Stimulated activated naive CD4-positive, alpha-beta T cell (primary cell): ENCODE measurements around the gene WFDC5.

ENCODE experiments used
- DNase-seq, 6 experiments: peaks; one replicate each; lab custom pipeline; 2025; lab: John Stamatoyannopoulos, UW

The WFDC5 gene

DNA sequence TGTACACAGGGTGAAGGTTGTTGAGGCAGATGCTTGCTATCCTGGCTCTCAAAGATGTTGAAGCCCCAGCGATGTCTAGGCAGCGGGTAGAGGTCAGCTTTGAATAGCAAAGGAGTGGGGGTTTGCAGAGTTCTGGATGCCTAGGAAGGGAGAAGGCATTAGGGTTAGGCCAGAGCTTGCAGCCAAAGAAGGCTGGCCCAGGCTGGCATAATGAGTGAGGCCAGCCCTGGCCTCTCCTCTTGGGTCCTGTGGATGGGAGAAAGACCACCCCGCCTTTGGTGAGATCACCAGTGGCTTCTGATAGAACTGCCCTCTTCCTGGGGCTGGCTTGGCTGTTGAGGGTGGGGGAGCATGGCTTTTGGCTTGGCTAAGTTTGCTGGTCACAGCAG, 406 bp upstream of the WFDC5 start:
- no peak for DNase-seq

DNA sequence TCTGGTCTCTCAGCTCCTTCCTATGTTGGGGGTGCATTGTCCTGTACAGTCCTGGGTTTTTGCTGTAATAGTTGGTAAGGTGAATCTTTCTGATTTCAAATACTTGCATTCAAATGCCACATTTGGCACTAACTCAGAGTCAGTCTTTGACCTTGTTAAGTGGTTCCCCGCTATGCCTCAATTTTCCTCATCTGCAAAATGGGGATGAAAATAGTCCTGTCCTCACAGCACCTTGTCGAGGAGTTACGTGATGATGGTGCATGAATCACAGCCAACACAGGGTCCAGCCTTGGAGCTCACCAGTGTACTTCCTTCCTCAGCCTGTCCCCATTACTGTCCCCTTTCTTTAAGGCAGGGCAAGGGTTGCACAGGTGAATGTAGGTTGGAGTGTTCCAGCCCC, 1.1 kb downstream of the WFDC5 start:
- DNase-seq = no peak

DNA sequence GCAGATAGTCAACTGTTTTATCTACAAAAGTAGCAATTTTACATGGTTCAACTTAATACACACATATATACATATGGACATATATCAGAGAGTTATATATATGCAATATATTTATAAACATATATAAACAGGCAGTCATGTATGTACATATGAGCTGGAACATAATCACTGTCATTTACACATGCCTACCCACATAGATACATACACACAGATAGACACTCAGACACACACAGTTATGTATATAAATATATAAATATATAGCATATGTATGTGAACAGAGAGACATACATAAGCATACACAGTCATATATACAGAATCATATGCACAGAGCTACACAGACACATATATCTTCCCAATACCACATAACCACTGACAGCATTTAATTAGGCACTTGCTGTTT, 2.2 kb downstream of the WFDC5 start:
- no peak for DNase-seq

DNA sequence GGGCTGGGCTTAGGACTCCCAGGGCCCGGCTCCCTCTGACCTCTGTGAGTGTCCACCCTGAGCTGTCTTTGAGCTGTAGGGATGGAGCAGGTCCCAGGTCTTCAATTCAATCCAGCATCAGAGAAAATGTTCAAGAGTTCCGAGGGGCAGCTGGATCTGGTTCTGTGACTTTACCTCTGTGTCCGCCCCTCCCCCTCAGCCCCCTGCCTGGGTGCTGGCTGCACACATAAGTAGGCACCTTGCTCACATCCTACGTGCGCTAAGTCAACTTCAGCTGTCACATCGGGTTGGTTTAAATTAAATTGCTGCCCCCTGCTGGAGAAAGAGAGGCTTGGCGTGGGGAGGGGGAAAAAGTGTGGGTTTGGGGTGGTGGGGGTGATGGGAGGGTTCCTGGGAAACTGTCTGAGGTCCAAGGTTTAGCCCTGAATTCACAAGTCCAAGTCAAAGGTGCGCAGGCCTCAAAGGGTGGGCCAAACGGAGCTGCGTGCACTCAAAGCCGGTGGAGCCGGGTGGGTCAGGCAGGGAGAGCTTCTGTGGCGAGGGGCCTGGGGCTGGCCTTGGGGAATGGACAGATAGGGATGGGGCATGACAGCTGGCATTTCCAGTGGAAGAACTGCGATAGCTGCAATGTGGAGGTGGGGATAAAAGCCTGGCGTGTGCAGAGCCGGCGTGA, 3.0 kb downstream of the WFDC5 start:
- peak in 1 of 6 experiments; percentile 12 for DNase-seq

DNA sequence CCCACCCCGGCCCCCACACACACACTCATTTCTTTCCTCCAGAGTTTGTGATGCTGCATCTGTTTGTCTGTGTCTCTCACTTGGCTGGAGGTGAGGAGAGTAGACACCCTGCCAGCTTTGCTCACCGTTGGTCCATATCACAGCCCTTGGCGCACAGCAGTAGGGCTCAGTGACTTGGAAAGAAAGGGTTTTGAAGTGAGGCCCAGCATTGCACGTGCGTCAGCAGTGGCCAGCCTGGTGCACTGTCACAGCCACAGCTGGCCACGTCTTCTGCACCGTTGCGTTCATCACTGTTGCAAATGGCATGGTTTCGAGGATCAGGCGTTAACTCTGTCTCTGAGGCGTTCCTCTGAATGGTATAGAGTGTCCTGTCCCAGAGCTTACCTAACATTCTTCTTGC, 3.7 kb downstream of the WFDC5 start:
- DNase-seq = no peak

DNA sequence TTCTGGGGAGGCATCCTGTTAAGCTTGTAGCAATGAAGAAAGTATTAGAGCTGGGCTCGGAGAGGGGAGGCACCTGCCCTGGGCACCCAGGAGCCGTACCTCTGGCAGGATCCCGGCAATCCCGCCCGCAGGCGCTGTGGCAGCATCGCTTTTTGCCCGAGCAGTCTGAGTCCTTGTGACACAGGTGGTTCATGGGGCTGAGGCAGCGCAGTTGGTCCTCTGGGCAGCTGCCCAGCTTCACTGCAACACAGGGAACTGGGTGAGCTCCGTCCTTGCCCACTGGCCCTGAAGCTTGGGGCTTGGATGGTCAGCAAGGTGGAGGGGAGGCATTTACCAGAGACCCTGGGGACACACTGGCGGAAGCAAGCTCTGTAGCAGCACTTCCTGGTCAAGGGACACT, 4.7 kb downstream of the WFDC5 start:
- no peak for DNase-seq

DNA sequence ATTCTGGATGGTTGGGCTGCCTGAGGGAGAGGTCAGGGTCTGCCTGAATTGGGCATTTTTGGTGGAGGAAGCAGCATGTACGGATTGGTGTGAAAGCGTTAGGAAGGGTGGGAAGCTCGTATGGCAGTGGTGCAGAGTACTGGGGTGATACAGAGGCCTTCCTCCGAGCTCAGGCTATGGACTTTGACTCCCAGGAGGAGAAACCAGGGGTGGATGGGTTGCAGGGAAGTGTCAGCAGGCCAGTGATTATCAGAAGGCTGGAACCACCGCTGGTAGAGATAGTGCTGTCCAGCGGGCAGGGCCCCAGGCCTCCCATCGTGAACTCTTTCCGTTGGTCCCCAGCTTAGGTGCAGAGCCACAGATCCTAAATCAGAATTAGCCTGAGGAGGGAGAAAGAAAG, 5.3 kb downstream of the WFDC5 start:
- no peak for DNase-seq

DNA sequence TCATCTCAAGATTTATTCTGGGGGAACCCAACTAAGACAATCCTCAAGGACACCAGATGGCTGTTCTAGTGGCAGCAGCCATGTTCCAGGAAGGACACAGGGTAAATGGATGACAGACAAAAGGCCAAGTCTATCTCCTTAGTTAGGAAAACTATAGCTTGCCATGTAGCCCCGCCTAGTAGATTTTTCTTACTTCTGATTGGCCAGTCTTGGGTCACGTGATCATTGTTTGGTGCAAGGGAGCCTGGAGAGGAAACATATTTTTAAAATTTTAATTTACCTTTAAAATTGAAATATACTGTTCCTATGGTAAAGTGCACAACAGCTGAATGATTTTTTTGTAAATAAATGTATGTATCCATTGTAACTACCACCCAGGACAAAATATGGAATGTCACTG, 9.7 kb downstream of the WFDC5 start:
- DNase-seq = no peak

DNA sequence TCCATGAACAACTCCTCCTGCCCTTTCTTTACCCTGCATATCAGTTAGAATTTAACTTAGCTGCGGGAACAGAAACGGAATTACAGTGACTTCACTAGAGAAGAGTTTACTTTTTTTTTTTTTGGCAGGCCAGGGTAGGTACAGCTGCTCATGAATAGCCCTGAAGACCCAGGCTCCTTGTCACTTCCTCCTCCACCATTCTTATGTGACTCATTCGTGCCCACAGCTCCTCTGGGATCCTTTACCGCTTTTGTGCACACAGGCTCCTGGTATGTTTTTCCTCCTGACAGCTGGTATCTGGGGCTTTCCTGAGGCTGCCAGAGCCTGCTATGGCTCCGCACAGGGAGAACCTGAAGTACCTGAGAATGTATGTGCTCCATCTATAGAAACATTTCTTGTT, 10.2 kb downstream of the WFDC5 start:
- DNase-seq = no peak

DNA sequence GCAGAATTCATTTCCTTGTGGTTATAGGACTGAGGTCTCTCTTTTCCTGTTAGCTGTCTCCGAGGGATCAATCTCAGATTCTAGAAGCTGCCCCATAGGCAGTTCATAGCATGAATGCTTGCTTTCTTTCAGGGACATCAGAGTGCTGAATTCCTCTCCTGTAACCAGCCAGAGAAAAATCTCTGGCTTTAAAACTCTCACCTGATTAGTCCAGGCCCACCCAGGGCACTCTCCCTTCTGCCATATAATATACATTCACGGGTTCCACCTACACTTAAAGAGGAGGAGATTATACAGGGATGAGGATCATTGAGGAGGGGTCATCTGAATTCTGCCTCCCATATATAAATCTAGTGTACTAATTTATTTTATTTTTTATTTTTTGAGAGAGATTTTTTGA, 11.9 kb downstream of the WFDC5 start:
- DNase-seq = no peak

DNA sequence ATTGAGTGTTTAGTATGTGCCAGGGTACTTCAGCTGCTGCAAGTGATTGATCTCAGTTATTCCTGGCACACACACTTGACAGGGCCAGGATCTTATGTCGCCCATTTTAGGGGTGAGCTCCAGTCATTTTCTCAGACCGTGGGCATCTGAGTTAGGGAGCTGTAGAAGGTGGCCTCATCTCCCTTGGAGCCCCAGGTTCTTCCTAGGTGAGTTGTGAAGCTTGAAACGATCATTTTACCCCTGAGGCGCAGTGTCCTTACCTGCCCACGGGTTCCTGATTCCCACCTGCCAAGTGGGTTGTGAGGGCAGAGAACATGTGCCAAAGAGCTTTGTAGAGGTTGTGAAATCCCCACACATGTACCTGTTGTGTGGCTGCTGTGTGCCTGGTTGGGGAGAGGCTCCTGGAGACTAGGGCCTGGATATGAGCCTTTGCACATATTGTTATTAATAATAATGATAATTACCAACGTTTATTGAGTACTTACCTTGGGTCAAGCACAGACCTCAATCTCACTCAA, 13.6 kb downstream of the WFDC5 start:
- DNase-seq = no peak

DNA sequence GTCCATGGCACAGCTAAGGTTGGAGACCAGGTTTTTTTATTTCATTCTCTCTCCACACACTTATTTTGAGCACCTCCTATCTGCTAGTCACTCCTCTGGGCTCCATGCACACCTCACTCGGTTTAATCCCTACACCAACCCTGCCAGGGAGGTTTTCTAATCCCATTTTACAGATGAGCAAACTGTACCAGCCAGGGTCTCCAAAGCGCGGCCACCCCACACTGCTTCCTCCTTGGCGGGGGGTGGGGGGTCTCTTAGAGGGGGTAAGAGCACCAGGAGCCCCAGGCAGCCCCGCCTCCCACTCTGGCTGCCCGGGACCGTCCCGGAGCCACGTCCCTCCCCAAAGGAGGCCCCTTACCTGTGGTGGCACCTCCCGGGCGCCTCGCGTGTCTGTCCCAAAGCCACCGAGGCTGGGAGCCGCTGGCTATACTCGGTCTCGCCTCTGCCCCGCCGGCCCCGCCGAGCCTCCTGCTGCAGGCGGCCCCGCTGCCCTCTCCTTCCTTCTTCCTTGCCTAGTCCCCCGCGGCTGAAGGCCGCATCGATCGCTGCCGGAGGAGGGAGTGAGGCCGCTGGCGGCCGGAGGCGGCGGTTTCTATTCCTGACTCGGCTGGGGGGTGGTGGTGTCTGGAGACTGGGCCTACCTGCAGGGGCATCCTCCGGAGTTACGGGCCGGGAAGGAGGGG, 14.3 kb downstream of the WFDC5 start, which contains the start of gene KCNS1:
Gene KCNS1 (minus strand): TSS at position 565 of the 683 bp plus-strand sequence. CDS start 1,891 bp downstream, outside the sequence.
- no peak for DNase-seq

DNA sequence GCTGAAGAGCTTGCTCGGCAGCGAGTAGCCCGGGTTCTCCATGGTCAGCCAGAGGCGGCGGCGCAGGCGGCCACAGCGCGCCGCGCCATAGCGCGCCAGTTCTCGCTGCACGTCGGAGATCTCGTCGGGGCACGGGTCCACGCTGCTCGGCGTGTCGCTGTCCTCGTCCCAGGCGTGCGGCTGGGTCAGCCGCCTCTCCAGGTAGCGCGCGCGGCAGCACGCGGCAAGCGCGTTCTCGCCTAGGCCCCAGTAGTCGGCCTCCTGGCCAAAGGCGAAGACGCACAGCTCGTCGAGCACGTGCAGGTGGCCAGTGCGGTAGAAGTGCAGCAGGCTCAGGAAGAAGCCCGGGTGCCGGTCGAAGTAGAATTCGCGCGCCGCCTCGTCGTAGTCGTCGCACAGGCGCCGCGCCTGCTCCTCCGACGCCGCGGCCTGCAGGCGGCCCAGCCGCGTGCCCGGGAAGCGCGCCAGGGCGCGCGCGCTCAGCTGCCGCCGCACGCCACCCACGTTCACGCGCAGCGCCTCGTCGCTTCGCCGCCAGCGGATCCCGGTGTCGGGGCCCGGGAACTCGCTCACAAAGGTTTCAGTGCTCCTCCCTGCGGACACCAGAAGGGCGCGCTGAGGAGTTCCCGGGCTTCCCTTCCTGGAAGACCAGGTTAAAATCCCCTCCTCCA, 16.7 kb downstream of the WFDC5 start:
- peak in 2 of 6 experiments; percentile 32 to 37 for DNase-seq

DNA sequence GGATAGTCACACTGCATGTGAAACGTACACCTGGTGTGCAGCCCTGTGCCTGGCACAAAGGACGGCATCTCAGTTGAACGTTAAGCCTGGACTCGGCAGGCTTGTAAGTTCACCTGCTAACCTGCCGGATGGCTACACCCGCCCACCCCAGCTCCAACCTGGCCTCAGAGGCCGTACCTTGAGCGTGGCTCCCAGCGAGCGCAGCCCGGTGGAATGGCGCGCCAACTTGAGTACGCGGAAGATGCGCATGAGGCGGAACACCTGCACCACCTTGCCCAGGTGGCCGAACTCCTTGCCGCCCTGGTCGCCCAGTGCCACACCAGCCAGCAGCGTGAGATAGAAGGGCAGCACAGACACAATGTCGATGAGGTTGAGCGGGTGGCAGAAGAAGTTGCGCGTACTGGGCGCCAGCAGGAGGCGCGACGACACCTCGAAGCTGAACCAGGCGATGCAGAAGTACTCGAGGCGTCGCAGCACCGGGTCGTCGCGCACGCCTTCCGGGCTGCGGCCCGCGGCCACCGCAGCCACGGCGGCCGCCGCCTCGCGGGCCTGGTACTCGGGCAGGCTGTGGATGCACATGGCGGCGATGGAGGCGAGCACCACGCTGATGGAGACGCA, 17.4 kb downstream of the WFDC5 start:
- DNase-seq = peak in 2 of 6 experiments; percentile 17 to 27

DNA sequence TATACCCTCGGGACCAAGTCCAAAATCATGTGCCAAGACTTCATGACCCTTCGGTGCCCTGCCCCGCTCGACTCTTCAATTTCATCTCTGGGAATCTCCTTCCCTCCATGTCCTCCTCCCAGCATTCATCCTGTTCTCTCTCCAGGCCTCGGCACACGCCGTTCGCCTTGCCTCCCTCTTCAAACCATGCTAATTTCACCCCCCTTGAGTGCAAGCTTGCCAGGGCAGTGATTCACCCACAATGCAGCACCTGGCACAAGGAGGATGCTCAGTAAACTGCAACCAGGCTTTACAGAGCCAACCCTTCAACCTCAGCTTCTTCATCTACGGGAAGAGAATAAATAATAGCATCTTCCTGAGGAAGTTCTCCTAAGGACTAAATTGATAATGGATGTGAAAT, 18.2 kb downstream of the WFDC5 start:
- DNase-seq = no peak

DNA sequence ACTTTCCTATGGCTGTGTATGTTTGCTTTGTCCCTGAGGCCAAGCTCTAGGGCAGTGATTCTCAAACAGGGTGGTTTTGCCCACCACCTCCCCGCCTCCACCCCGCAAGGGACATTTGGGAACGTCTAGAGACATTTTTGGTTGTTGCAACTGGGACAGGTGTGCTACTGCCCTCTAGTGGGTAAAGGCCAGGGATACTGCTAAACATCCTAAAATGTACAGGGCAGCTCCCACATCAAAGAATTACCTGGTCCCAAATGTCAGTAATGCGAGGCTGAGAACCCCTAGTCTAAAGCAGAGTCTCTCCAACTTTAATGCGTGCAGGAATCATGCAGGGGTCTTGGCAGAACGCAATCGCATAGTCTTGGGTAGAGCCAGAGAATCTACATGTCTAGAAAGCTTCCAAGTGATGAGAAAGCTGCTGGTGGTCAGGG, 19.2 kb downstream of the WFDC5 start:
- peak; percentile 10 to 61 (median 42) for DNase-seq

DNA sequence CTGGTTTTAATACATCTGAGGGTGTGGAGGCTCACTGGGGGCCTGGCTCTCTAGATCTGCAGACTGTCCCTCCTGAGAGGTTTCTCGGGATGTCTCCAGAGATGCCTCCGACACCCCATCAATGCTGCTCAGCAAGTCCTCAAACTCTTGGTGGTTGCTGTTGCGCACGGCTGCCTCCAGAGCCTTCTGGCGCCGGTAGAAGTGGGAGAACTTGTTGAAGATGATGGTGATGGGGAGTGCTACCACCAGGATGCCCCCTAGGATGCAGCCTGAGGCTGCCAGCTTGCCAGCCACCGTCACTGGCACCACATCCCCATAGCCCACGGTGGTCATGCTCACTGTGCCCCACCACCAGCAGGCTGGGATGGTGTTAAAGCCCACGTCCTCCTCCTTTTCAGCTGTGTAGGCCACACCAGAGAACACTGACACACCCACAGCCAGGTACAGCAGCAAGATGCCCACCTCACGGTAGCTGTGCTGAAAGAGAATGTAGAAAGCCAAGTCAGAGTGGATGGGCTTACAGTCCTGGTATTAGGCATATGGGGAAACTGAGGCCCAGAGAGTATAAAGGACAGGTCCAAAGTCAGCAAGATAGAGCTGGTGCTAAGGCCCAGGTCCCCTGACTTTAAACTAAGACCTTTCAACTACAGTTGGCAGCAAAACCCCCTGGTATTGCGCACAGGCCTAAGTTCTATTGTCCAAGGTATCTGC, 20.0 kb downstream of the WFDC5 start:
- DNase-seq = no peak

DNA sequence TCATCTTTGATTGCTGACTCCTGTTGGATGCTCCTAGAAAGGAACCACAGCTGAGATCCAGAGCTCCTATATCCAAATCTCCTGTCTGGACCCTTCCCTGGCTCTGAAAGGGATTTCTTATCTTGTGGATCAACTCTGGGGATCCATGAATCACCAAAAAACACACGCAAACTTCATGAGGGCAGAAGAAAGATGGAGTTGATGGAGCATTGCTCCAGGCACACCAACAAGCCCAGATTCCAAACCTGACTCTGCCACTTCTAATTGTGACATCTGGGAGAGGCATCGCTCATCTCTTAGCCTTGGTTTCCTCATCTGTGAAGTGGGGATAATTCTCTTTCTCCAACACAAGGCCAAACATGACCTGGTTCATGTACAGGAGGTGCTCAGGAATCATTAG, 20.8 kb downstream of the WFDC5 start:
- DNase-seq = no peak

DNA sequence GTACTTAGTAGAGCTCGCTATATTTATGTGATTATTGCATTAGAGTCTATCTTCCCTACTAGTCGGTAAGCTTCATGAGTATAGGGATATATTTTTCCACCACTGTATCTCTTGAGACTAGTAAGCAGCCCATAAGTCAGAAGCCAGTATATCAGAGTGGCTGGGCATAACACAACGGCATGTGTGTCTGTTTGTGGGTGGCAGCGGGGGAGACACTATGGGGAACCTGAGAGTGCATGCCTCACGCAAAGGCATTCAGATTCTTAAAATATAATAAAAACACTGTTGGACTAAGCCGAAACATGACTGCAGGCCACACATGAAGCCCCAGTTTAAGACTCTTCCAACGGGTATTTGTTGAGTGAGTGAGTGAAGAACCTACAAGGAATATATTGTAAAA, 22.1 kb downstream of the WFDC5 start:
- no peak for DNase-seq

DNA sequence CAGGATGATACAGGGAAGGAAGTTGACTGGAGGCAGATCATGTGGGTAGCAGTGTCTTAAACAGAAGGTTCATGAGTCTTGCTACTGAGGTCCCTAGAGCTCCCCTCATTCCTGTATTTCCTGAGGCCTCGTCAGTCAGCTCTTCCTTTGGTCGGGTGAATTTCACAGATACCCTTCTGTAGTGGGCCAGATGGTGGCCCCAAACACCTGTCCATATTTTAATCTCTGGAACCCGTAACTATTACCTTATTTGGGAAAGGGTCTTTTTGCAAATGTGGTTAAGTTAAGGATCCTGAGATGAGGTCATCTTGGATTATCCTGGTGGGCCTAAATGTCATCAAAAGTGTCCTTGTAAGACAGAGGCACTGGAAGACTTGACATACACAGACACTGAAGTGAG, 23.6 kb downstream of the WFDC5 start:
- DNase-seq = no peak

DNA sequence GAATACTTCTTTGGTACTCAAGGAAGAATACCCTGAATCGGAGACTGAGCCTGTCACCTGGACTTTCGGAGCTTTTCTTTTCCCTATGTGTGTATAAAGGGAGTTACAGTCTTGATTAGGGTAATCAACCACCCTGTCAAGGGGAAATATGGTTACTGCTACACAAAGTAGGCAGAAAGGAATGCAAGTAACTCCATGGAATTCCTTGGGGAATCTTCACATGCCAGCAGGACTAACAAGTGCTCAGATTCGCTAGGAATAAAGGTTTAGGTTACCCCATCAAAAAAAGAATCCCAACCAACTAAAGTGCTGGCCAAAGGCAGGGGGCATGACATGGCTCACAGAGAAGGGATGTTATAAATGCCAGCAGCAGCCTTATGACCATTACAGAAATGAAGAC, 24.5 kb downstream of the WFDC5 start:
- no peak for DNase-seq

DNA sequence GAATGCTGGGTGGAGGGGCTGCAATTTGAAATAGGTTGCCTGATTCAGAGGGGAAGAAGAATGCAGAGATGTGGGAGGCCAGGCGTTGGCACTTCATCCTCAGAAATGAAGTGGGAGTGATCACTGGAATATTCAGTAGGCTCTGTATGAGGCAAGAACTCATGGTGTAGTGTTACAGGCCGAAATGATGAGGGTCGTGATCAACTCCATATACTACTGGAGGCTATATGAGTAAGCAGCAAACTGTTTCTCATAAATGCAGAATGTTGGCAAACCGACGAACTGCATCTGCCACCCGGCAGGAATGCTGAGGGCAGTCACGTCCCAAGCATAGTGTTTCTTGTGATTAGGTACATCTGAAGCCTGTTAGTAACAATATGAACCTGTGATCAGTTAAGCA, 26.7 kb downstream of the WFDC5 start:
- DNase-seq = no peak
